K562 treated with DMSO at 1 percent for 48 hours (cell line): Measurements from ENCODE around the gene RIMKLA. TPM values are rescaled to one million over a fixed set of nuclear protein-coding genes. Genes with fewer than 3 reads are reported as not detected.

Experiments
- total RNA-seq: library from RNA; unstranded; fragments of 300-600 nt; gene quantifications from 2 replicates; pipeline ENCODE4 v1.2.3, GENCODE V29; 2022; ENCODE audit warnings: low replicate concordance; ENCODE audit errors: extremely low read depth

Gene RIMKLA
- total RNA-seq: not detected in 2 replicates

GRCh38 chr1:42380586-42381279 is at the start of gene RIMKLA:
Gene RIMKLA, plus strand, starts transcription at chr1:42380792. Its CDS starts 143 bp downstream, at chr1:42380935.

GRCh38 chr1:42335050-42335808 is 45.4 kb upstream of the RIMKLA start, which contains the start of gene FOXJ3:
Gene FOXJ3, minus strand, starts transcription at chr1:42335235. Its CDS starts 24,142 bp downstream, at chr1:42311093.

GRCh38 chr1:42456010-42456753 is 75.6 kb downstream of the RIMKLA start, which contains the start of the genes PPCS and ZMYND12:
Gene PPCS, plus strand, starts transcription at chr1:42456543. Its CDS starts 23 bp downstream, at chr1:42456566.
Gene ZMYND12, minus strand, starts transcription at chr1:42456022. Its CDS starts 25 bp downstream, at chr1:42455997.

GRCh38 chr1:42462828-42463763 is 82.5 kb downstream of the RIMKLA start, which contains the start of gene CCDC30:
Gene CCDC30, plus strand, starts transcription at chr1:42463286. Its CDS starts 17,266 bp downstream, at chr1:42480552.

Other genes starting within 250 kb of the RIMKLA start
- gene GUCA2B, start 227.4 kb upstream of the RIMKLA start, total RNA-seq: not detected in 2 replicates
- gene GUCA2A, start 216.0 kb upstream of the RIMKLA start, total RNA-seq: not detected in 2 replicates
- not detected in 2 replicates for gene FOXJ3, start 45.6 kb upstream of the RIMKLA start, total RNA-seq
- gene ZMYND12, start 75.2 kb downstream of the RIMKLA start, total RNA-seq: not detected in 2 replicates
- gene PPCS, start 75.8 kb downstream of the RIMKLA start, total RNA-seq: not detected in 2 replicates
- not detected in 2 replicates for gene CCDC30, start 82.5 kb downstream of the RIMKLA start, total RNA-seq